ENCODE measurements around the gene IL32.

DNA sequence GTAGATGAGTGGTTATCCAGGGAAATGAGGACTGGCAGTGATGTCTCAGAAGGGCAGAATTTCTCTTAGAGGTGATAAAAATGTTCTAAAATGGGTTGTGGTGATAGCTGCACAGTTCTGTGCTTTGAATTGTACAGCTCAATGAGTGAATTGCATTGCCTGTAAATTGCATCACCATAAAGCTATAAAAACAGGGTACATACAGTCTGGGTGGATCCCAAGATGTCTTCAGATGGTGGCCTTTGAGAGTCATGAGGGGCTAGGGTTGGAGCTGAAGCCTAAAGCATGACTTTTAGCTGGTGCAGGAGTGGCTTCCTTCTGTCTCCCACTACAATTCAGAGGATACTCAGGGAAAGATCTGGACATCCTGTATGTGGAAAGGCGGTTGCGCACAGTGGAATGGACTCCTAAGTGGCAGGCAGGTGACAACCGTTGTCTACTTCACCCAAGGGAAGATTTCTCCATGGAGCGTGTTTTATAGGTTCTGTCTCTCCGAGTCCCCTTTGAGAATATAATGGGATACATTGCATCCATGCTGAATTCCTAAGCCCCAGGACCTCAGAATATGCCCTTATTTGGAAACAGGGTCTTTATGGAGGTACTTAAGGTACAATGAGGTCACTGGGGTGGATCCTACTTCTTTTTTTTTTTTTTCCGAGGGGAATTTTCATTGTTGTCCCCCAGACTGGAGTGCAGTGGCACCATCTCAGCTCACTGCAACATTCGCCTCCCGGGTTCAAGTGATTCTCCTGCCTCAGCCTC lies 1.6 kb upstream of the IL32 start:
- TF ChIP-seq, protein P1, sequence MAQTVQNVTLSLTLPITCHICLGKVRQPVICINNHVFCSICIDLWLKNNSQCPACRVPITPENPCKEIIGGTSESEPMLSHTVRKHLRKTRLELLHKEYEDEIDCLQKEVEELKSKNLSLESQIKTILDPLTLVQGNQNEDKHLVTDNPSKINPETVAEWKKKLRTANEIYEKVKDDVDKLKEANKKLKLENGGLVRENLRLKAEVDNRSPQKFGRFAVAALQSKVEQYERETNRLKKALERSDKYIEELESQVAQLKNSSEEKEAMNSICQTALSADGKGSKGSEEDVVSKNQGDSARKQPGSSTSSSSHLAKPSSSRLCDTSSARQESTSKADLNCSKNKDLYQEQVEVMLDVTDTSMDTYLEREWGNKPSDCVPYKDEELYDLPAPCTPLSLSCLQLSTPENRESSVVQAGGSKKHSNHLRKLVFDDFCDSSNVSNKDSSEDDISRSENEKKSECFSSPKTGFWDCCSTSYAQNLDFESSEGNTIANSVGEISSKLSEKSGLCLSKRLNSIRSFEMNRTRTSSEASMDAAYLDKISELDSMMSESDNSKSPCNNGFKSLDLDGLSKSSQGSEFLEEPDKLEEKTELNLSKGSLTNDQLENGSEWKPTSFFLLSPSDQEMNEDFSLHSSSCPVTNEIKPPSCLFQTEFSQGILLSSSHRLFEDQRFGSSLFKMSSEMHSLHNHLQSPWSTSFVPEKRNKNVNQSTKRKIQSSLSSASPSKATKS (CRISPR knock-in tag; IDR thresholded peaks at IDR 0.05) = no peak
- TF ChIP-seq, protein P2, sequence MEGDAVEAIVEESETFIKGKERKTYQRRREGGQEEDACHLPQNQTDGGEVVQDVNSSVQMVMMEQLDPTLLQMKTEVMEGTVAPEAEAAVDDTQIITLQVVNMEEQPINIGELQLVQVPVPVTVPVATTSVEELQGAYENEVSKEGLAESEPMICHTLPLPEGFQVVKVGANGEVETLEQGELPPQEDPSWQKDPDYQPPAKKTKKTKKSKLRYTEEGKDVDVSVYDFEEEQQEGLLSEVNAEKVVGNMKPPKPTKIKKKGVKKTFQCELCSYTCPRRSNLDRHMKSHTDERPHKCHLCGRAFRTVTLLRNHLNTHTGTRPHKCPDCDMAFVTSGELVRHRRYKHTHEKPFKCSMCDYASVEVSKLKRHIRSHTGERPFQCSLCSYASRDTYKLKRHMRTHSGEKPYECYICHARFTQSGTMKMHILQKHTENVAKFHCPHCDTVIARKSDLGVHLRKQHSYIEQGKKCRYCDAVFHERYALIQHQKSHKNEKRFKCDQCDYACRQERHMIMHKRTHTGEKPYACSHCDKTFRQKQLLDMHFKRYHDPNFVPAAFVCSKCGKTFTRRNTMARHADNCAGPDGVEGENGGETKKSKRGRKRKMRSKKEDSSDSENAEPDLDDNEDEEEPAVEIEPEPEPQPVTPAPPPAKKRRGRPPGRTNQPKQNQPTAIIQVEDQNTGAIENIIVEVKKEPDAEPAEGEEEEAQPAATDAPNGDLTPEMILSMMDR (IDR thresholded peaks at IDR 0.05 in 2 of 3, conservative IDR thresholded peaks at IDR 0.05 in 1 of 3; ENCODE audit: insufficient read depth in 2 of 3, low read depth in 1 of 3, low read length in 3 of 3) = no peak
- TF ChIP-seq KLF13 (tag; IDR thresholded peaks at IDR 0.05; ENCODE audit: borderline replicate concordance, low read depth) (no peak), TAF15 (IDR thresholded peaks at IDR 0.05; ENCODE audit: low read depth, low read length) (no peak), SNRNP70 (optimal IDR thresholded peaks at IDR 0.05; ENCODE audit: low read depth, low read length) (no peak), ZNF551 (CRISPR knock-in tag; IDR thresholded peaks at IDR 0.05) (no peak), PTBP1 (IDR thresholded peaks at IDR 0.05; ENCODE audit: low read depth, low read length) (no peak), FOXA1 (IDR thresholded peaks at IDR 0.05; ENCODE audit: borderline replicate concordance) (no peak), SMARCE1 (IDR thresholded peaks at IDR 0.05) (no peak), FOXK1 (CRISPR knock-in tag; IDR thresholded peaks at IDR 0.05; ENCODE audit: borderline replicate concordance) (no peak), ZNF561 (CRISPR knock-in tag; conservative IDR thresholded peaks at IDR 0.05) (no peak)
- TF ChIP-seq, protein P3, sequence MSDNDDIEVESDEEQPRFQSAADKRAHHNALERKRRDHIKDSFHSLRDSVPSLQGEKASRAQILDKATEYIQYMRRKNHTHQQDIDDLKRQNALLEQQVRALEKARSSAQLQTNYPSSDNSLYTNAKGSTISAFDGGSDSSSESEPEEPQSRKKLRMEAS (CRISPR knock-in tag; IDR thresholded peaks at IDR 0.05) = no peak
